GM19240 (cell line): ENCODE results near the gene CRYBB2.
A peak's percentile ranks its signal among the peaks of the same experiment; 100 is the strongest.
"Not testable (repeated sequence)": the region's sequence is repeated elsewhere in the genome, so short reads cannot be mapped to it uniquely, and the experiment has no call there.

Experiments used
- DNase-seq: peaks from one replicate; pipeline ENCODE4 v3.0.0; 2011; ENCODE audit warnings: low spot score; ENCODE audit not compliant: insufficient read length

Gene CRYBB2

GRCh38 chr22:25232301-25232700 is 12.9 kb downstream of the CRYBB2 start:
- DNase-seq: no peak

- DNase-seq: not testable (repeated sequence)
These were observed 14.3 kb downstream of the CRYBB2 start for GRCh38 chr22:25233706-25234105.

GRCh38 chr22:25235547-25236290 is 16.3 kb downstream of the CRYBB2 start:
- peak; percentile 97 for DNase-seq

GRCh38 chr22:25236417-25236816 is 17.0 kb downstream of the CRYBB2 start:
- no peak for DNase-seq

GRCh38 chr22:25237503-25237902 is 18.1 kb downstream of the CRYBB2 start:
- no peak for DNase-seq

- DNase-seq: not testable (repeated sequence)
These were observed 18.6 kb downstream of the CRYBB2 start for GRCh38 chr22:25238058-25238457.

GRCh38 chr22:25255169-25255568 is 35.7 kb downstream of the CRYBB2 start:
- DNase-seq: not testable (repeated sequence)

- not testable (repeated sequence) for DNase-seq
These were observed 48.1 kb downstream of the CRYBB2 start for GRCh38 chr22:25267567-25267966.

GRCh38 chr22:25268902-25269301 is 49.5 kb downstream of the CRYBB2 start:
- DNase-seq: not testable (repeated sequence)

GRCh38 chr22:25270061-25270460 is 50.6 kb downstream of the CRYBB2 start:
- DNase-seq: not testable (repeated sequence)

- DNase-seq: not testable (repeated sequence)
These were observed 53.8 kb downstream of the CRYBB2 start for GRCh38 chr22:25273231-25273630.

- DNase-seq: not testable (repeated sequence)
These were observed 54.5 kb downstream of the CRYBB2 start for GRCh38 chr22:25273928-25274327.

GRCh38 chr22:25280118-25280517 is 60.7 kb downstream of the CRYBB2 start:
- not testable (repeated sequence) for DNase-seq
